Liver (tissue), 3 donors: ENCODE results near the gene IP6K2.
"Not testable (repeated sequence)": the region's sequence is repeated elsewhere in the genome, so short reads cannot be mapped to it uniquely, and the experiment has no call there.

Experiments used
- GABPA ChIP-seq, 2 donors: IDR thresholded peaks in 1 of 2; conservative IDR thresholded peaks in 1 of 2; 2 replicates each; pipeline ENCODE4 v1.6.1; 2016; ENCODE audit warnings: antibody characterized with exemption in 2 of 2, mild to moderate bottlenecking in 1 of 2, moderate library complexity in 1 of 2
- HNF4A ChIP-seq, 2 donors: conservative IDR thresholded peaks; 2 replicates each; pipeline ENCODE4 v1.6.1; 2016; ENCODE audit warnings: antibody characterized with exemption in 2 of 2, mild to moderate bottlenecking in 2 of 2
- SP1 ChIP-seq: IDR thresholded peaks from 2 replicates; pipeline ENCODE4 v1.6.1; 2018; ENCODE audit warnings: antibody characterized with exemption, mild to moderate bottlenecking
- TAF1 ChIP-seq: conservative IDR thresholded peaks from 2 replicates; pipeline ENCODE4 v1.6.1; 2016; ENCODE audit warnings: antibody characterized with exemption, mild to moderate bottlenecking
- YY1 ChIP-seq: IDR thresholded peaks from 2 replicates; pipeline ENCODE4 v1.6.1; 2016; ENCODE audit warnings: antibody characterized with exemption, mild to moderate bottlenecking
- TF ChIP-seq, protein P1 (sequence below): fragments of 150-350 bp; IDR thresholded peaks from 2 replicates; pipeline ENCODE4 v1.5.1; 2017; ENCODE audit warnings: improper control_type of control experiment, low read depth, low read length; ENCODE audit not compliant: missing input control
- TF ChIP-seq, protein P2 (sequence below): IDR thresholded peaks from 2 replicates; pipeline ENCODE4 v1.6.1; 2016; ENCODE audit warnings: antibody characterized with exemption
- TF ChIP-seq, protein P3 (sequence below): IDR thresholded peaks from 2 replicates; pipeline ENCODE4 v1.6.1; 2016; ENCODE audit warnings: antibody characterized with exemption, mild to moderate bottlenecking
- donor health status: healthy.
- donor health status: healthy.

DNA sequence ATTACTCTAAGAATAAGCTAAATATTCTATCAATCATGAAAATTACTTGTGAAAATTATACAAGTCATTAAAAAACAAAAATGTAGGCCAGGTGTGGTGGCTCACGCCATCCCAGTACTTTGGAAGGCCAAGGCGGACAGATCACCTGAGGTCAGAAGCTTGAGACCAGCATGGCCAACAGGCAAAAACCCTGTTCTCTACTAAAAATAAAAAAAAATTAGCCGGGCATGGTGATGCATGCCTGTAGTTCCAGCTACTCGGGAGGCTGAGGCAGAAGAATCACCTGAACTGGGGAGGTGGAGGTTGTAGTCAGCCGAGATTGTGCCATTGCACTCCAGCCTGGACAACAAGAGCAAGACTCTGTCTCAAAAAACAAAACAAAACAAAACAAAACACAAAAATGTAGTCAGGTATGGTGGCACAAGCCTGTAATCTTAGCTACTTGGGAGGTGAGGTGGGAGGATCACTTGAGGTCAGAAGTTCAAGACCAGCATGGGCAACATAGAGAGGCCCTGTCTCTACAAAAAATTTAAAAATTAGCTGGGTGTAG, 43.0 kb upstream of the IP6K2 start:
- not testable (repeated sequence) for TF ChIP-seq SP1; GABPA (IDR thresholded peaks at IDR 0.05 in 1 of 2, conservative IDR thresholded peaks at IDR 0.05 in 1 of 2); TAF1; YY1; HNF4A (conservative IDR thresholded peaks at IDR 0.05)
- TF ChIP-seq, protein P1, sequence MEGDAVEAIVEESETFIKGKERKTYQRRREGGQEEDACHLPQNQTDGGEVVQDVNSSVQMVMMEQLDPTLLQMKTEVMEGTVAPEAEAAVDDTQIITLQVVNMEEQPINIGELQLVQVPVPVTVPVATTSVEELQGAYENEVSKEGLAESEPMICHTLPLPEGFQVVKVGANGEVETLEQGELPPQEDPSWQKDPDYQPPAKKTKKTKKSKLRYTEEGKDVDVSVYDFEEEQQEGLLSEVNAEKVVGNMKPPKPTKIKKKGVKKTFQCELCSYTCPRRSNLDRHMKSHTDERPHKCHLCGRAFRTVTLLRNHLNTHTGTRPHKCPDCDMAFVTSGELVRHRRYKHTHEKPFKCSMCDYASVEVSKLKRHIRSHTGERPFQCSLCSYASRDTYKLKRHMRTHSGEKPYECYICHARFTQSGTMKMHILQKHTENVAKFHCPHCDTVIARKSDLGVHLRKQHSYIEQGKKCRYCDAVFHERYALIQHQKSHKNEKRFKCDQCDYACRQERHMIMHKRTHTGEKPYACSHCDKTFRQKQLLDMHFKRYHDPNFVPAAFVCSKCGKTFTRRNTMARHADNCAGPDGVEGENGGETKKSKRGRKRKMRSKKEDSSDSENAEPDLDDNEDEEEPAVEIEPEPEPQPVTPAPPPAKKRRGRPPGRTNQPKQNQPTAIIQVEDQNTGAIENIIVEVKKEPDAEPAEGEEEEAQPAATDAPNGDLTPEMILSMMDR: not testable (repeated sequence)
- TF ChIP-seq, protein P2, sequence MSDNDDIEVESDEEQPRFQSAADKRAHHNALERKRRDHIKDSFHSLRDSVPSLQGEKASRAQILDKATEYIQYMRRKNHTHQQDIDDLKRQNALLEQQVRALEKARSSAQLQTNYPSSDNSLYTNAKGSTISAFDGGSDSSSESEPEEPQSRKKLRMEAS: not testable (repeated sequence)
- TF ChIP-seq, protein P3, sequence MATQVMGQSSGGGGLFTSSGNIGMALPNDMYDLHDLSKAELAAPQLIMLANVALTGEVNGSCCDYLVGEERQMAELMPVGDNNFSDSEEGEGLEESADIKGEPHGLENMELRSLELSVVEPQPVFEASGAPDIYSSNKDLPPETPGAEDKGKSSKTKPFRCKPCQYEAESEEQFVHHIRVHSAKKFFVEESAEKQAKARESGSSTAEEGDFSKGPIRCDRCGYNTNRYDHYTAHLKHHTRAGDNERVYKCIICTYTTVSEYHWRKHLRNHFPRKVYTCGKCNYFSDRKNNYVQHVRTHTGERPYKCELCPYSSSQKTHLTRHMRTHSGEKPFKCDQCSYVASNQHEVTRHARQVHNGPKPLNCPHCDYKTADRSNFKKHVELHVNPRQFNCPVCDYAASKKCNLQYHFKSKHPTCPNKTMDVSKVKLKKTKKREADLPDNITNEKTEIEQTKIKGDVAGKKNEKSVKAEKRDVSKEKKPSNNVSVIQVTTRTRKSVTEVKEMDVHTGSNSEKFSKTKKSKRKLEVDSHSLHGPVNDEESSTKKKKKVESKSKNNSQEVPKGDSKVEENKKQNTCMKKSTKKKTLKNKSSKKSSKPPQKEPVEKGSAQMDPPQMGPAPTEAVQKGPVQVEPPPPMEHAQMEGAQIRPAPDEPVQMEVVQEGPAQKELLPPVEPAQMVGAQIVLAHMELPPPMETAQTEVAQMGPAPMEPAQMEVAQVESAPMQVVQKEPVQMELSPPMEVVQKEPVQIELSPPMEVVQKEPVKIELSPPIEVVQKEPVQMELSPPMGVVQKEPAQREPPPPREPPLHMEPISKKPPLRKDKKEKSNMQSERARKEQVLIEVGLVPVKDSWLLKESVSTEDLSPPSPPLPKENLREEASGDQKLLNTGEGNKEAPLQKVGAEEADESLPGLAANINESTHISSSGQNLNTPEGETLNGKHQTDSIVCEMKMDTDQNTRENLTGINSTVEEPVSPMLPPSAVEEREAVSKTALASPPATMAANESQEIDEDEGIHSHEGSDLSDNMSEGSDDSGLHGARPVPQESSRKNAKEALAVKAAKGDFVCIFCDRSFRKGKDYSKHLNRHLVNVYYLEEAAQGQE: not testable (repeated sequence)
